H9 (cell line): ENCODE results near the gene PRDM2. TPM values are rescaled to one million over a fixed set of nuclear protein-coding genes. Genes with fewer than 3 reads are reported as not detected.

Experiments used
- DNase-seq: peaks from one replicate; pipeline ENCODE4 v3.0.0-alpha.2; 2017
- H2AFZ ChIP-seq: one replicate; pipeline ENCODE4 v1.6.1; 2013; ENCODE audit warnings: mild to moderate bottlenecking, low read length, control low read depth, moderate library complexity
- H2AK5ac ChIP-seq: 2 replicates; pipeline ENCODE4 v1.6.1; 2013; ENCODE audit warnings: low read length, control low read depth, mixed read lengths; ENCODE audit not compliant: insufficient read length
- H2BK120ac ChIP-seq: one replicate; pipeline ENCODE4 v1.6.1; 2013; ENCODE audit warnings: low read depth, mild to moderate bottlenecking, low read length, control low read depth, inconsistent platforms; ENCODE audit not compliant: poor library complexity, severe bottlenecking
- H2BK12ac ChIP-seq: 2 replicates; pipeline ENCODE4 v1.6.1; 2013; ENCODE audit warnings: low read length, control low read depth, mixed read lengths, low read depth; ENCODE audit not compliant: insufficient read length
- H2BK15ac ChIP-seq: 2 replicates; pipeline ENCODE4 v1.6.1; 2013; ENCODE audit warnings: low read depth, low read length, control low read depth
- H2BK20ac ChIP-seq: one replicate; pipeline ENCODE4 v1.6.1; 2013; ENCODE audit warnings: low read depth, mild to moderate bottlenecking, low read length, control low read depth, inconsistent platforms; ENCODE audit not compliant: poor library complexity, severe bottlenecking
- H2BK5ac ChIP-seq: 2 replicates; pipeline ENCODE4 v1.6.1; 2013; ENCODE audit warnings: low read length, control low read depth, mixed read lengths; ENCODE audit not compliant: insufficient read length
- H3K14ac ChIP-seq: 2 replicates; pipeline ENCODE4 v1.6.1; 2013; ENCODE audit warnings: low read length, control low read depth; ENCODE audit not compliant: insufficient read depth
- H3K18ac ChIP-seq: 2 replicates; pipeline ENCODE4 v1.6.1; 2013; ENCODE audit warnings: low read depth, mild to moderate bottlenecking, mixed read lengths, low read length, control low read depth; ENCODE audit not compliant: insufficient read length
- H3K23ac ChIP-seq: 2 replicates; pipeline ENCODE4 v1.6.1; 2013; ENCODE audit warnings: low read length, control low read depth, mixed read lengths, low read depth; ENCODE audit not compliant: insufficient read length
- H3K23me2 ChIP-seq: 2 replicates; pipeline ENCODE4 v1.6.1; 2013; ENCODE audit warnings: low read depth, mild to moderate bottlenecking, mixed read lengths, low read length, control low read depth; ENCODE audit not compliant: insufficient read length, poor library complexity, severe bottlenecking
- H3K27ac ChIP-seq: 2 replicates; pipeline ENCODE4 v1.5.1; 2013; ENCODE audit warnings: low read length, control low read depth, mixed read lengths, low read depth; ENCODE audit not compliant: insufficient read length
- H3K27me3 ChIP-seq: 2 replicates; pipeline ENCODE4 v1.6.1; 2013; ENCODE audit warnings: low read length, control low read depth, inconsistent platforms; ENCODE audit not compliant: insufficient read depth
- H3K4ac ChIP-seq: 2 replicates; pipeline ENCODE4 v1.6.1; 2013; ENCODE audit warnings: low read depth, mild to moderate bottlenecking, control low read depth, inconsistent platforms, low read length, moderate library complexity
- H3K4me1 ChIP-seq: 2 replicates; pipeline ENCODE4 v1.6.1; 2013; ENCODE audit warnings: low read length, control low read depth, inconsistent platforms; ENCODE audit not compliant: insufficient read depth
- H3K4me2 ChIP-seq: 2 replicates; pipeline ENCODE4 v1.6.1; 2013; ENCODE audit warnings: low read length, control low read depth, mixed read lengths; ENCODE audit not compliant: insufficient read length, insufficient read depth
- H3K56ac ChIP-seq: 2 replicates; pipeline ENCODE4 v1.6.1; 2013; ENCODE audit warnings: low read depth, mild to moderate bottlenecking, mixed read lengths, low read length, control low read depth; ENCODE audit not compliant: insufficient read length
- H3K79me1 ChIP-seq: 2 replicates; pipeline ENCODE4 v1.6.1; 2013; ENCODE audit warnings: low read depth, mild to moderate bottlenecking, moderate library complexity, low read length, control low read depth, inconsistent platforms; ENCODE audit not compliant: insufficient read depth, poor library complexity, severe bottlenecking
- H3K79me2 ChIP-seq: 2 replicates; pipeline ENCODE4 v1.6.1; 2013; ENCODE audit warnings: low read length, control low read depth, inconsistent platforms; ENCODE audit not compliant: insufficient read depth
- H3K9ac ChIP-seq: 2 replicates; pipeline ENCODE4 v1.6.1; 2013; ENCODE audit warnings: low read length, control low read depth, mixed read lengths; ENCODE audit not compliant: insufficient read length; ENCODE audit errors: extremely low read depth
- H3K9me3 ChIP-seq: one replicate; pipeline ENCODE4 v1.6.1; 2013; ENCODE audit warnings: low read depth, low read length, inconsistent platforms; ENCODE audit not compliant: control insufficient read depth
- H3T11ph ChIP-seq: one replicate; pipeline ENCODE4 v1.6.1; 2013; ENCODE audit warnings: mild to moderate bottlenecking, low read length, control low read depth, inconsistent platforms
- H4K20me1 ChIP-seq: one replicate; pipeline ENCODE4 v1.6.1; 2013; ENCODE audit not compliant: control insufficient read depth, insufficient read length, insufficient read depth
- H4K5ac ChIP-seq: 2 replicates; pipeline ENCODE4 v1.6.1; 2013; ENCODE audit warnings: low read depth, mild to moderate bottlenecking, mixed read lengths, low read length, control low read depth; ENCODE audit not compliant: insufficient read length
- H4K8ac ChIP-seq: replicated peaks from 2 replicates; pipeline ENCODE4 v1.6.1; 2013; ENCODE audit warnings: low read length, control low read depth, mixed read lengths, low read depth; ENCODE audit not compliant: insufficient read length
- H4K91ac ChIP-seq: 2 replicates; pipeline ENCODE4 v1.6.1; 2013; ENCODE audit warnings: low read depth, mild to moderate bottlenecking, moderate library complexity, mixed read lengths, low read length, control low read depth; ENCODE audit not compliant: insufficient read length
- H3K27ac Mint-ChIP-seq, 3 experiments: 2 replicates in 2 of 3; 3 replicates in 1 of 3; pipeline ENCODE4 v1.8.0; 2020 to 2021; ENCODE audit warnings: mixed read lengths in 3 of 3, mild to moderate bottlenecking in 1 of 3, moderate library complexity in 1 of 3
- H3K27me3 Mint-ChIP-seq: 2 replicates; pipeline ENCODE4 v1.8.0; 2021; ENCODE audit warnings: low read depth, mild to moderate bottlenecking, moderate library complexity, mixed read lengths
- H3K36me3 Mint-ChIP-seq, 3 experiments: 2 replicates in 2 of 3; 3 replicates in 1 of 3; pipeline ENCODE4 v1.8.0; 2020 to 2021; ENCODE audit warnings: low read depth in 3 of 3, mixed read lengths in 3 of 3; ENCODE audit not compliant: insufficient read depth in 1 of 3
- H3K4me1 Mint-ChIP-seq, 2 experiments: 2 replicates each; pipeline ENCODE4 v1.8.0; 2020; ENCODE audit warnings: mixed read lengths in 2 of 2
- H3K4me3 Mint-ChIP-seq, 2 experiments: 2 replicates in 1 of 2; 3 replicates in 1 of 2; pipeline ENCODE4 v1.8.0; 2020 to 2021; ENCODE audit warnings: mild to moderate bottlenecking in 2 of 2, mixed read lengths in 2 of 2, moderate library complexity in 1 of 2
- H3K9me3 Mint-ChIP-seq, 2 experiments: 2 replicates in 1 of 2; 3 replicates in 1 of 2; pipeline ENCODE4 v1.8.0; 2020; ENCODE audit warnings: mild to moderate bottlenecking in 2 of 2, mixed read lengths in 2 of 2, moderate library complexity in 1 of 2
- CTCF ChIP-seq: fragments of 200-600 bp; sonication (generic); conservative IDR thresholded peaks from 3 replicates; pipeline ENCODE4 v1.8.0; 2021; ENCODE audit warnings: antibody characterized with exemption, mild to moderate bottlenecking
- WGBS: extraction: QIAGEN DNeasy Blood & Tissue Kit; methylation state at CpG from one replicate; pipeline ENCODE4 v1.1.7; 2013; ENCODE audit warnings: missing lambda C conversion rate, low lambda C conversion rate, mixed read lengths; ENCODE audit not compliant: insufficient read length; ENCODE audit errors: extremely low coverage; 5-methylcytosine and 5-hydroxymethylcytosine counted together
- total RNA-seq: library from RNA; stranded (reverse); gene quantifications from 2 replicates; pipeline ENCODE4 v1.2.1, GENCODE V29; 2021

PRDM2 gene
- total RNA-seq, 1 experiment from 2014 or later, result 24.5 TPM

GRCh38 chr1:13706046-13706445 is 6.1 kb downstream of the PRDM2 start:
- Histone ChIP-seq H3K23me2 (no peaks in the 10 kb centered on the region), H3K23ac (no peak overlapping the region), H3K9me3 (no peaks in the 10 kb centered on the region), H2BK5ac (no peak overlapping the region), H3K27ac (no peak overlapping the region), H3K4ac (no peak overlapping the region), H4K20me1 (no peaks in the 10 kb centered on the region), H3K79me2 (peaks cover 1% of the 10 kb centered on the region; the same call in 1 of the 2 replicates), H3T11ph (no peak overlapping the region), H2BK12ac (no peak overlapping the region), H3K9ac (no peak overlapping the region), H3K27me3 (no peaks in the 10 kb centered on the region; the same call in 1 of the 2 replicates), H3K4me1 (no peaks in the 10 kb centered on the region; the same call in 1 of the 2 replicates), H3K56ac (no peak overlapping the region), H2AFZ (no peak overlapping the region), H2AK5ac (no peak overlapping the region), H3K4me2 (no peak overlapping the region), H3K79me1 (peaks cover 8% of the 10 kb centered on the region), H3K18ac (no peak overlapping the region), H4K8ac (no peak overlapping the region), H2BK20ac (no peak overlapping the region), H4K5ac (no peak overlapping the region), H3K14ac (no peak overlapping the region), H2BK120ac (no peak overlapping the region), H2BK15ac (no peak overlapping the region), H4K91ac (no peak overlapping the region)
- Mint-ChIP-seq H3K36me3 (no peaks in the 10 kb centered on the region), H3K4me3 (no peak overlapping the region), H3K4me1 (peaks cover 3 to 4% of the 10 kb centered on the region in 2 experiments; a peak in 3 of 4 replicates), H3K27me3 (peaks cover 12% of the 10 kb centered on the region), H3K27ac (no peak overlapping the region), H3K9me3 (no peaks in the 10 kb centered on the region)
- TF ChIP-seq CTCF, result no peak
- WGBS, result no CpG with 5 or more reads among the region's 2 CpGs
- no peak for DNase-seq
